ENCODE results near the gene IDI2.

The IDI2 gene

DNA sequence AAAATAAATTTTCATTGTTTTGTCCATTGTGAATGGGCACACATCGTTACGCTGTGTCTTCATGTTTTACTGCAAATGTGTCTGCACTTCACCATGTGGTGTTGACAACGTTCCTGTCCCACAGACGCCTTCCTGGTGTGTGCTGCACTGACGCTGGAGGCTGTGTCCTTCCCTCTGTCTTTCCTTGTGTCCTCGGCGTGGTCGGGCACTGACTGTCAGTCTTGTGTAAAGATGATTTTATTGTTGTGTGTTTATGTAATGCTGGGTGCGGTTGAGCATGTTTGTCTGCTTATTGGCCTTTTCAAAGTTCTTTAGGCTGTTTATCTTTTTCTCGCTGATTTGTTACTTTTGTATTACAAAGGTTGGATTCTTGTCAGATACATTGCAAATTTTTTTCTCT is 18.1 kb downstream of the IDI2 start:
- no peak for DNase-seq (ENCODE audit: low read depth in 2 of 2)

DNA sequence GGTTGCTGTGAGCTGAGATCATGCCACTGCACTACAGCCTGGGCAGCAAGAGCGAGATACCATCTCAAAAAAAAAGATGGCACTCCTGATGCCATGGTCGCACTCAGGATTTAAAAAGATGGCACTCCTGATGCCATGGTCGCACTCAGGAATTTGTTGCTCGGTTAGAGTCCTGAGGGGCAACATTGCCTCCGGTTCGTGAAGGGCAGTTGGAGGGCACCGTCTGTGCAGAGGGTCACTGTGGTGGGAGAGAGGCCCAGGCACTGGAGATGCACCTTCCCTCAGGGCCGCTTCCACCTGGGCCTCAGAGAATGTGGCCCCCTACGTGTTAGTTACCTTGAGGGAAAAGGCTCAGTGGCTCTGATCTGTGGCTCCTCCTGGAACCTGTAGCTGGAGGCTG is 19.1 kb downstream of the IDI2 start:
- no peak for DNase-seq (ENCODE audit: low read depth in 2 of 2)

DNA sequence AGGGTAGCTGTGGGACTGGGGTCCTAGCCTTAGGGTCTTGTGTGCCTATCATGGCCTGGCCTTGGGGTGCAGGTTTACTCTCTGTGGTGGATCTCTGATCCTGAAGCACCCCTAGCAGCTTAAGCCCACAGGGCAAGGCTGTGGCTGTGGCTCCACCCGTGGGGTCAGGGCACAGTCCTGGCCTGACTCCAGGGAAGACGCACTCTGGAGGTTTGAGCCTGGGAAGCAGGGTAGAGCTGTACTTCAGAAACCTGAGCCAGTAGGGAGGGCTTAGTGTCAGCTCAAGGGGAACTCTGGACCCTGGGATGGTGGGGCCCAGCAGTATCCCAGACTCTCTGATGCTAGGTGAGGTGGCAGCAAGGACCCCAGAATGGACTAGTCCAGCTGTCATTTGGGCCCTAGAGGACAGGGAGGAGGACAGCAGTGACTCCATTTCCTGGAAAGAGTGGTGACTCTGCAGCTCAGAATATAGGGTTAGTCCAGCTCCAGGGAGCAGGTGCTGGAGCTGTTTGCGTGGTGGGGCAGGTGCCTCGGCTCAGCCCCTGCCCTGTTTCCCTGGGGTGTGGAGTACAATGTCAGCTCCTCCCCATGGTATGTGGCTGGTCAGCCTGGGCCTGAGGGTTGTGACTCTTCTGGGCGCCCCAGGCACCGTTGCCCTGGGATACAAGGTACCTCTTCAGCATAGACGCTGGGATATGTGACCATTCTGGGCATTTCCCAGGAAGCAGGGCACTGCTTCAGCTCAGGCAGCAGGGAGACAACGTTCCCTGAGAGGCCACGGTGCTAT is 21.6 kb downstream of the IDI2 start:
- DNase-seq (ENCODE audit: low read depth in 2 of 2): no peak

DNA sequence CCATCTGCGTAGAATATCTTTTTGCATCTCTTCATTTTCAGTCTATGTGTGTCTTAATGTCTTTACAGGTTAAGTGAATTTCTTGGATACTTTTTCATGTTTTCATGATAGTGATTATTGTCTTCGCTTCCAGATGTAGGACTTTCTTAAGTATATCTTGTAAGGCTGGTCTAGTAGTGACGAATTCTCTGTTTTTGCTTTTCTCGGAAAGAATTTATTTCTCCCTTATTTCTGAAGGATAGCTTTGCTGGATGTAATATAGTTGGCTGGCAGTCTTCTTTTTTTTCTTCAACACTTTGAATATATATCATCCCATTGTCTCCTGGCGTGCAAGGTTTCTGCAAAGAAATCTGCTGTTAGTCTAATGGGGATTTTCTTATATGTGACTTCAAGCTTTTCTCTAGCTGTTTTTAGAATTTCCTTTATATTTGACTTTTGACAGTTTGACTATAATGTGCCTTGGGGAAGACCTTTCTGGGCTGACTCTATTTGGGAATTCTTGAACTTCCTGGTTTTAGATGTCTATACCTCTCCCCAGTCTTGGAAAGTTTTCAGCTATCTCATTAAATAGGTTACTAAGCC is 23.1 kb downstream of the IDI2 start:
- DNase-seq (ENCODE audit: low read depth in 2 of 2): no peak

DNA sequence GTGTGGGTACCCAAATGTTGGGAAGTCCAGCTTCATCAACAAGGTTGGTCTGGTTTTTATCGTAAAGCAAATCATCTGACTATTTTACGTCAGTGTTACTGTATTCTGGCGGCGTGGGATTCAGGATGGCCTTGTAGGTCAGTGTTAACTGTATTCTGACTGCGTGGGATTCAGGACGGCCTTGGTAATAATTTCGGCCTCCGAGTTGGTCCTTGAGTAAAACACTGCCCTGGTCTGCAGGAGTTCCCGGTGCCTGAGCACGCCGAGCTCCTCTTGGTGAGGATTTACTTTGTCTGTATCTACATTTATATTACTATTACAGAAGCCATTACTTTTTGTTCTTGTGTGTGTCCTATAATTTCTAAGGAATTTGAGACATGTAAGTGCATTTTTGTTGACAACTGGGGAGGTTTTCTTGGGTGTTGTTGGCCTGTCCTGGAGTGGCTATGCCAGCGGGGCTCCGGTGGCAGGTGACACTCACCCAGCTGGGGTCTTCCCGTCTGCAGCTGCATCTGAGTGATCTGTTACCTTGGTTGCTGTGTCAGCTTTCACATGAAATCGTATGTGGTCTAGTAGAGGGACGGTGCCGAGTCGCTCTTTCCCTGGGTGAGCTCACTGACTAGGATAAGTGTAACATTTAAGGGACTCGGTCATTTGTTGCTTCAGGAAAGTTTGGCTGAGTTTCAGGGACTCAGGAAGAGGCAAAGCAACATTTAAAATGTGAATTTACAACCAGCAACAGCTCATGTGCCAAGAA is 28.2 kb downstream of the IDI2 start:
- DNase-seq (ENCODE audit: low read depth in 2 of 2): no peak

DNA sequence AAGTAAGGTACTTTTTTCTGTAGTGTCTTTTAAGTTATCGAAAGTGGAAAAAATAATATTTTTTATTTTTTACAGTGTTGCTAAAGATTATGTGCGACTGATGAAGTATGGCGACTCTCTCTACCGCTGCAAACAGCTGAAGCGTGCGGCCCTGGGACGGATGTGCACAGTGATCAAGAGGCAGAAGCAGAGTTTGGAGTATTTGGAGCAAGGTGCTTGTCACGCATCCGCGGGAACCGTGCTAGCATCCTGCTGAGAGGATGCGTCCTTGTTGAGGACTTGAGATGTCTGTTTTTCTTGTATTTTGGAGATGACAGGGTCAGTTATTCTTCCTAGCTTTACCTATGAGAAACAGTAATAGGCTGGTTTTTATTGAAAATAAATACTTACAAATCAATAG is 29.6 kb downstream of the IDI2 start:
- no peak for DNase-seq (ENCODE audit: low read depth in 2 of 2)

DNA sequence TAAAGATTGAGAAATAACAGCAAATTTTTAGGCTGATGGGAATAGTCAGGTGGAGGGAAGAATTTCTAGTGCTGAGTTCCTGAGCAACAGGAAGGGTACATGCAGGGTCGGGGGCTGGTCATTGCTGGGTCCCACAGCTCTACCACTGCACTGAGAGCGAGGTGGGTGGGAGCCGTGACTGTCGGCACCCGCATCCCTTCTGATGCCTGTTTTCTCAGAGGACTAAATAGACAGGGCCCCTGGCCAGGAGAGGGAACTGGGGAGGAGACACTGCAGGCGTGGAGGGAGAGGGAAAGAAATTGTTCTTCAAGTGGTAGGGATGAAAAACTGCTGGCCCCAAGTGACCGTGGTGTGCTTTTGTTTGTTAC is 30.1 kb downstream of the IDI2 start:
- no peak for DNase-seq (ENCODE audit: low read depth in 2 of 2)

DNA sequence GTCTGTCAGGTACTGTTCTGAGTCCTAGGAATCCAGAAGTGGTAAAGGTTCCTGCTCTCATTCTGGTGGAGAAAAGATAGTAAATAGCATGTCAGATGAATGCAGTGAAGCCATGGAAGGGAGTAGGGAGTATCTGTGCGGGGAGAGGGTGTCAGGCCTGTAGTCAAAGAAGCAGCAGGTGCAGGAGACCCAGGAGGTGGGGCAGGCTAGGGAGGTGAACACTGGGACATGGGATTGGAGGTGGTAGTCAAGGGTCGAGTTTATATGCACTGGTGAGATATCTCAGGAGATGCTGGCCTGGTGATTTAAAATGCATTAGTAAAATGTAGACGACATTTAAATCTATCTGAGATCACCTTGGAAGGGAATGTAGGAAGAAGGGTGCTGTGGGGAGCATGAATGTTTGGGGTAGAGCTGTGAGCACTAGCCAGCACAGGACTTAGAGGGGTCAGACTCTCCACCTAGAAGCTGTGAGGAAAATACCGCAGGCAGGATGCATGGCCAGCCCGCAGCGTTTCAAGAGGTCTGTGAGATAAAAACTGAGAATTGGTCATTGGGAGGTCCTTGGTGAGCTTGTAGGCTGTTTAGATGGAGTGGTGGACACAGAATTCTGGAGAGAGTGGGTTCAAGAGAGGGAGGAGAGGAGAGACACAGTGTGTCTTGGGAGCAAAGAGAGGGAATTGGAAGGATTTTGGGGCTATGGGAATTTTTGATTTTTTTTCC is 30.7 kb downstream of the IDI2 start:
- DNase-seq (ENCODE audit: low read depth in 2 of 2): no peak

DNA sequence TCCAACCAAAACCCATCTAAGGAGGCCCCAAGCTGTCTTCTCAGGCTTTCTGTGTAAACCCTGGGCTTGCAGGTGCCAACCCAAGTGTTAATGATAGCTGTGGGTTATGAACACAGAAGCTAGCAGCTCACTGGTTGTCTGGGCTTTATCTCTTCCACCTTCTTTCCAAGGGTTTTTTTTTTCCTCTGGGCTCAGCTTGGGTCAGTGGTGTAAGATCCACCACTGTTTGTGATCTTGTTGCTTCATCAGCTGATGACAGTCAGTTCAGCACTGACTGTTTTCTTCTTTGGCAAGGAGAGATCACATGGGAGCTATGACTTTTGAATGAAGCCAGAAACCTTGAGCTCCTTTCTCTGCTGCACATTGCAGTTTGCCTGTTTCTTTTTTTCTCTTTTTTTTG is 32.8 kb downstream of the IDI2 start:
- no peak for DNase-seq (ENCODE audit: low read depth in 2 of 2)

DNA sequence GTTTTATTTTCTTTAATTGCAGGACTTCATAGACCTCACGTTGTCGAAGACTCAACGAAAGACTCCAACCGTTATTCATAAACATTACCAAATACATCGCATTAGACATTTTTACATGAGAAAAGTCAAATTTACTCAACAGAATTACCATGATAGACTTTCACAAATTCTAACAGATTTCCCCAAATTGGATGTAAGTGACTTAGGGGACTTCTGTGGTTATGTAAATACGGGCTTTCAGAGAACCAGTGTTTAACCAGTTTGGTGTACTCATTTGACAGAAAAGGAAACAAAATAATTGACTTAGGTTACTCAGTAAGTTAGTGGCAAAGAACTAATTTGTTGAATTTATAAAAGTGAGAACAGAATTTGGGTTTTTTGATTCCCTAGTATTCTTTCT is 33.2 kb downstream of the IDI2 start:
- DNase-seq (ENCODE audit: low read depth in 2 of 2): no peak

DNA sequence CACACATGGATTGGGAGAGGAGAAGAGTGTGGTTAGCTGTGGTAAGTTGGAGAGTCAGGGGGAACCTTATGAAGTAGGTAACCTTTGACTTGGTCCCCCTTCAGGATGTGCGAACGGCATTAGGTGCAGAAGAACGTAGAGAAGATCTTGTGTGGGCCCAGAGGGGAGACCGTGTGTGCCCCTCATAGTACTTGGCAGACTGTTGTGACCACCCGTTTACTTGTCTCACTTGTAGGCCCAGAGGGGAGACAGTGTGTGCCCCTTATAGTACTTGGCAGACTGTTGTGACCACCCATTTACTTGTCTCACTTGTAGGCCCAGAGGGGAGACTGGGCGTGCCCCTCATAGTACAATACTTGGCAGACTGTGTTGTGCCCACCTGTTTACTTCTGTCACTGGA is 34.9 kb downstream of the IDI2 start:
- no peak for DNase-seq (ENCODE audit: low read depth in 2 of 2)

DNA sequence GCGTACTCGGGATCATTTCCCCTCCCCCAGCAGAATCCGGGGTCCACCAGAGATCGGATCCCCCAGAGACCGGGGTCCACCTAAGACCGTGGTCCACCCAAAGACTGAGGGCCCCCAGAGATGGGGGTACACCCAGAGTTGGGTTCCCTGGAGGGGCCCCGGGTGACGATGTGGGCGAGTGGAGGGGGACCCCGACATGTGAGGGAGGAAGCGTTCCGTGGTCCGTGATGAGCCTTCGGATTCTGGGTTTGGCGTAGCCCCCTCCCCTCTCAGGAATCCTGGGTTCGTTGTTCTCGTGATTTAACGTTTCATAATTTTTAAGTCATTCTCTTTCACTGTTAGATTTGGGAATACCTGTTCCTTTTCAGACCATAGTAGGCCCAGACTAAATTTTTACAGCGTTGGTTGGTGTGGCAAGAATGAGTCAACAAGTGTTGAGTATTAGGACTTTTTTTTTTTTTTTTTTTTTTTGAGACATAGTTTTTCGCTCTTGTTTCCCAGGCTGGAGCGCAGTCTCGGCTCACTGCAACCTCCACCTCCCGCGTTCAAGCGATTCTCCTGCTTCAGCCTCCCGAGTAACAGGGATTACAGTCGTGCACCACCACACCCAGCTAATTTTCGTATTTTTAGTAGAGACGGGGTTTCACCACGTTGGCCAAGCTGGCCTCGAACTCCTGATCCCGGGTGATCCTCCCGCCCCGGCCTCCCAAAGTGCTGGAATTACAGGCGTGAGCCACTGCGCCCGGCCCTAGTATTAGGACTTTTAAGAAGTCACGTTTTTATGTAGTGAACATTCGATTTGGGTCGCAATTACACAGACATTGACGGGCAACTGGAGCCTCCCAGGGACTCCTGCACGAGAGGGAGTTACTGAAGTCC is 36.8 kb downstream of the IDI2 start:
- no peak for DNase-seq (ENCODE audit: low read depth in 2 of 2)

DNA sequence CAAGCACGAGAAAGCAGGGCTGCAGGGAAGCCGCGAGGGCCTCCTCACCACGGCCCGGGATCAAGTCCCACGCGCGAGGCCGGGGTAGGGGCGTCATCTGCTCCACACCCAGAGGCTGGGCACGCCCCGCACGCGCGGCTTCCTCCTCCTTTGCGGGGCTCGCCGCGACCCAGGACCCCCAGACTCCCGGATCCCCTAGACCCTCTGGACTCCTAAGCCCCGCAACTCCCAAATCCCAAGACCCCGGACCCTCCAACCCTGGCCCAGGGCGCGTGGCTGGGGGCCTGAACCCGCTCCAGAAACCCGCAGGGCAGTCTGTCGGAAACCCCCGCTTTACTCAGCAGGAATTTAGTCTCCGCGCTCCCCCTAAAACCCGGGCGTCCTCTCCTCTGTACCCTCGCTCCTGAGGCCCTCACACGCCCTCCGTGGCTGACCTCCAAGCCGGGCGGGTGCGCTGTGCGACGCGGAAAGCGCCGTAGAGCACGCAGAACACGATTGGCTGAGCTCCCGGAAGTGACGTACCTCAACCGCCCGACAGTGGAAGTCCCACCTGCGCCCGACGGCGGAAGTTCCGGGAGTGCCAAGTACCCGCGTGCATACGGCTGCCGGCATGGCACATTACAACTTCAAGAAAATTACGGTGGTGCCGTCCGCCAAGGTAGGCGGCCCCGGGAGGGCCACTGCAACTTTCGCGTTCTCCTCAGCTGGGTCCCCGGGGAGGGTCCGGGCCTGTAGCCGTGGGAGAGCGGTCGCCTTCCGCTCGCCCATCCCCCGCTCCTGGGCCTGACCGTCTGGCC is 37.6 kb downstream of the IDI2 start, which contains the start of gene GTPBP4:
TSS of gene GTPBP4 (plus strand) at position 565 of the 797 bp plus-strand sequence. CDS start at position 611, 46 bp downstream.
- DNase-seq (ENCODE audit: low read depth in 2 of 2): peak; percentile 92 to 95

DNA sequence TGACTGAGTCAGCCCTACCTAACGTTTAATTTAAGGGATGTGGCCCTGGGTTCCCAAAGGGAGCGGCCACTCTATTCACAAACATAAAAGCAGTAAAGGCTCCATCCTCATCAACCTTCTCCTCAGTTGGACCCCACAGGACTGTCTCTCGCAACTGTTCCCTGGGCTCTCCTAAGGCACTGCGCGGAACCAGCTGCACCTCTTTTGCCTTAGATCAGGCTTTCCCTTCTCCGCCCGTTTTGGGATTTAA is 38.1 kb downstream of the IDI2 start:
- no peak for DNase-seq (ENCODE audit: low read depth in 2 of 2)

DNA sequence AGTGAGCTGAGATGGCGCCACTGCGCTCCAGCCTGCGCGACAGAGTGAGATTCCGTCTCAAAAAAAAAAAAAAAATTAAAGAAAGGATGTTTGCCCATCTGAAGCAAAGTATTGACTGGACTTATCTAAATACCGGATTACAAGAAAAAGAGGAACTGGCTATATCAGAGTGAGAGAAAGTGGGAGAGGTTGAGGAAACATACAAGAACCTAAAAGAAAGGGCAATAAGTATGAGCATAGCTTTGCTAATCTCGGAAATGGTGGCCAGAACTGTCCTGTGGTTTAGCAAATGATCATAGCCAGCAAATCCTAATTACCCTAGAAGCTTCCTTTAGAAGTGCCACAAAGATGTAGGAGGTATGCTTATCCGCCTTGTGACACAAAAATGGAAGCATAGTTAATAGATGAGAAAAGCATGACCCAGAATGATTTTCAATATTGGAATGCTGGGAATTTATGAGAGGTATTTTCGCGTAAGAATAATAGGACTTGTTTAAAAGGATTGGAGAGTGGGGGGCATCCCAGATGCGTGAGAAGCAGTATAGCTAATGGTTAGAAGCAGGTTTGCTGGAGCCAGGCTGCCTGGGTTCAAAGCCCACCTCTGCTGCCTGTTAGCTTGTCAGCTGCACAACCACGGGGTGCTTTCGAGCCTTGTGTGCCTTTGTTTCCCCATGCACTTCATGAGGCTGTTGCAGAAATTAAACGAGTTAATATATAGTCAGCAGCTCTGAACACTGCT is 38.6 kb downstream of the IDI2 start:
- DNase-seq (ENCODE audit: low read depth in 2 of 2): no peak

DNA sequence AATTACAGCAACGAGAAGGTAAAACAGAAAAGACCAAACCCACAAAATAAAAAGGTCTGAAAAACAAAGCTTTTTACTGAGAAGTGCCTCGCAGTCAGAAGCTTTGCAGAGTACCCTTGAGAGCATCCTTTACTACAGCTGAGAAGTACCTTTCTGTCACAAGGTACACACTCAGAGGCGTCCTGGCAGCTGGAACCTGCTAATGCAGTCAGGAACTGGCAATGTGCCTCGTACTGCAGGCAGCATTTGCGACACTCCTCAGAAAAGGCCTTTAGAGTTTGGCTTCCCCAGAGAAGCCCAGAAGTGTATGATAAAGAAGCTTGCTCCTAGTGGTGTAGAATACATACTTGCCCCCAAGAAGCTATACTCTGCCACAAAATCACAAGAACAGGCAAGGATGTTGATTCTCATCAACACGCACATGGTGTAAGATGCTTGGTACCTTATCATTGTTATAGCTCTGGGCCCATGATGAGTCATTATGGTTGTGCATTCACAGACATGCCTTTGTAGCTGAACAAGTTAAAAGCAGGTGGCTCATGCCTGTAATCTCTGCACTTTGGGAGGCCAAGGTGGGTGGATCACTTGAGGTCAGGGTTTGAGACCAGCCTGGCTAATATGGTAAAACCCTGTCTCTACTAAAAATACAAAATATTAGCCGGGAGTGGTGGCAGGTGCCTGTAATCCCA is 39.4 kb downstream of the IDI2 start:
- no peak for DNase-seq (ENCODE audit: low read depth in 2 of 2)

DNA sequence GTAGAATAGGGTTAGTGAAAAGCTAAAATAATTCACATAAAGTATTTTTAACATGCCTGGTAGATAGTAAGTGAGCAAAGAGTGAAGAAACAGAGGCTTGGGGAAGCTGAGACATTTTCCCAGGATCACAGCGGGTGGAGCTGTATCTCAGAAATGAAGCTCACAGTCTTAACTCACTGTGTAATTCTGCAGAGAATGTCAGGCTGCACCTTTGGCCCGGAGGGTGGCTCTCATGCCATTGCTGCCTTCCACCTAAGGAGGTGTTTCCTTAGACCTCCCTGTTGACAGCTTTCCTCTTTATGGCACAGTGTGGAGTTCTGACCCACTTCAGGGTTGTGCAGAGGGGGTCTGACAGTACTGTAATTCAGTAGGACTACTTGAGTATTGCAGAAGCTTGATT is 40.3 kb downstream of the IDI2 start:
- DNase-seq (ENCODE audit: low read depth in 2 of 2): no peak

DNA sequence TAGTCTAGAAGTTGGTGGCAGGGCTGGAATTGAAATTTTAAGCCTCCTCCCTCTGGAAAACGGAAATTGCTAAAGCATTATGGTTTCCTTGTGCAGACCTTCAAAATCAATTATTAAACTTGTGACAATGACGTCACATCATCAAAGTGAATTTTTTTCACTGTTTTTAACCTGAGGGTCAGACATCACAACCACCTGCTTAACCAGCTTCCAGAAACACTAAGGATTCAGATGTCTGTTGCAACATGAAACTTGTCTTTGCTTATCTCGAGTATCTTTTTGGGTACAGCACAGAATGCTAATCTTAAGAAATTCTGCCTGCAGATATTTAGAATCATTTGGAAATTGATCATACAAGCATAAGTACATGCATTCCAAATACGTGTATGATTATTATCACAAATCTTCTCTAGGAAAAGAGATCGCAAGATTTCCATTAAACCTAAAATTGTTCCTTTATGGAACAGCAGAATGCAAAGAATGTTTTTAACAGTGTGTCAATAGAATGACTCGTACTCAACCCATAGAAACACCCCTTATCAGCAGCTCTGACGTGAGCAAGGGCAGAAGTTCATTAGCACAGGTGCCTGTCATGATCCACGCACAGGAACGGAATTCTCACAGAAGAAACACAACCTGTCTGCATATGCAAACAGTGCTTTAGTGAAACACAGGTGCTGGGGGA is 41.5 kb downstream of the IDI2 start:
- no peak for DNase-seq (ENCODE audit: low read depth in 2 of 2)

DNA sequence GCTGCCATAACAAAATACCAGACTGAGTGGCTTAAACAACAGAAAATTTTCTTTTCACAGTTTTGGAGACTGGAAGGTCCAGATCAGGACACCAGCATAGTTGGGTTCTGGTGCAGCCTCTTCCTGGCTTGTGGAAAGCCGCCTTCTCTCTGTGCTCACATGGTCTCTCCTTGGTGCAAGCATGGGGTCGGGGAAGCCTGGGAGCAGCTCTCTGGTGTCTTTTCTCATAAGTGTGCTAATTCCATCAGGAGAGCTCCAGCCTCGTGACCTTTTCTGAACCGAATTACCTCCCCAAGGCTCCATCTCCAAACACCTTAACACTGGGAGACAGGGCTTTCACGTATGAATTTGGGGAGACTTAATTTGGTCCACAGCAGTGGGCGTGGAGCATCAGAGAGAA is 42.3 kb downstream of the IDI2 start:
- no peak for DNase-seq (ENCODE audit: low read depth in 2 of 2)
